IPS-18a (cell line): ENCODE results near the gene ZNF423.

Source experiments
- H3K27ac ChIP-seq: one replicate; pipeline ENCODE4 v1.5.1; 2013; ENCODE audit warnings: low read length
- H3K27me3 ChIP-seq: one replicate; pipeline ENCODE4 v1.6.1; 2013; ENCODE audit warnings: mild to moderate bottlenecking, low read length; ENCODE audit not compliant: control insufficient read depth, insufficient read depth
- H3K36me3 ChIP-seq: one replicate; pipeline ENCODE4 v1.6.1; 2013; ENCODE audit warnings: low read depth, low read length; ENCODE audit not compliant: control insufficient read depth
- H3K4me1 ChIP-seq: one replicate; pipeline ENCODE4 v1.6.1; 2013; ENCODE audit warnings: low read depth, low read length; ENCODE audit not compliant: control insufficient read depth
- H3K4me3 ChIP-seq: one replicate; pipeline ENCODE4 v1.5.1; 2013; ENCODE audit warnings: low read length
- H3K9ac ChIP-seq: one replicate; pipeline ENCODE4 v1.6.1; 2013; ENCODE audit warnings: mild to moderate bottlenecking, low read length, moderate library complexity
- H3K9me3 ChIP-seq: one replicate; pipeline ENCODE4 v1.6.1; 2013; ENCODE audit warnings: low read depth, low read length; ENCODE audit not compliant: control insufficient read depth

Gene ZNF423

GRCh38 chr16:49441366-49441780, 414.5 kb downstream of the ZNF423 start:
- H3K4me1 ChIP-seq: peaks cover 28% of the 10 kb centered on the region
- H3K27ac ChIP-seq: no peak overlapping the region
- peak overlapping the region; percentile 10 for H3K4me3 ChIP-seq
- no peak overlapping the region for H3K9ac ChIP-seq
- peaks cover 4% of the 10 kb centered on the region for H3K27me3 ChIP-seq
- no peaks in the 10 kb centered on the region for H3K9me3 ChIP-seq
- no peaks in the 10 kb centered on the region for H3K36me3 ChIP-seq

- Histone ChIP-seq H3K4me1 (peaks cover 28% of the 10 kb centered on the region), H3K9ac (no peak overlapping the region), H3K27ac (no peak overlapping the region), H3K4me3 (no peak overlapping the region), H3K27me3 (peaks cover 4% of the 10 kb centered on the region), H3K9me3 (no peaks in the 10 kb centered on the region), H3K36me3 (no peaks in the 10 kb centered on the region)
These were observed 415.5 kb downstream of the ZNF423 start for GRCh38 chr16:49440156-49441065.

- Histone ChIP-seq H3K9ac (no peak overlapping the region), H3K4me1 (peaks cover 27% of the 10 kb centered on the region), H3K27ac (no peak overlapping the region), H3K36me3 (no peaks in the 10 kb centered on the region), H3K4me3 (no peak overlapping the region), H3K9me3 (no peaks in the 10 kb centered on the region), H3K27me3 (peaks cover 4% of the 10 kb centered on the region)
These were observed 416.2 kb downstream of the ZNF423 start for GRCh38 chr16:49439676-49440075.

GRCh38 chr16:49439050-49439449, 416.9 kb downstream of the ZNF423 start:
- H3K4me1 ChIP-seq: peaks cover 25% of the 10 kb centered on the region
- peaks cover 2% of the 10 kb centered on the region for H3K27me3 ChIP-seq
- no peak overlapping the region for H3K27ac ChIP-seq
- H3K9ac ChIP-seq: no peak overlapping the region
- no peaks in the 10 kb centered on the region for H3K36me3 ChIP-seq
- no peak overlapping the region for H3K4me3 ChIP-seq
- H3K9me3 ChIP-seq: no peaks in the 10 kb centered on the region
